ENCODE measurements around the gene PDK1.

DNA sequence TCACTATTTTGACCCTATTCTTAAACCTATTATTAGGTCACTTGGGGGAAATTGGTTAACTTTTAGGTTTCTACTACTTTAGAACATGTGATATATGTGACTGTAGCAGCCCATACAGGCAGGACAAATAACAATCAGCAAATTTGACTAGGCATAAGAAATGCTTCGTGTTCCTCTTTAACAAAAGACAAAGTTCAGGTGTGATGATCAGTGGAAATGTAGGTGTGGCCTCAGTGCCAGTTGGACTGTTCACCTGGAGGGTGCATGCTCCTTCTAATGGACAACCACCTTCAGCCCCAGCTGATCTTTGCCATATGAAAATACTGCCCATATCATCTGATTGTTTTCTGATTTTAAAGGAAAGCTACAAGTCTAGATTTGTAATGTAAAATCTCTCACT, 6.4 kb downstream of the PDK1 start:
- TF ChIP-seq, protein P1, sequence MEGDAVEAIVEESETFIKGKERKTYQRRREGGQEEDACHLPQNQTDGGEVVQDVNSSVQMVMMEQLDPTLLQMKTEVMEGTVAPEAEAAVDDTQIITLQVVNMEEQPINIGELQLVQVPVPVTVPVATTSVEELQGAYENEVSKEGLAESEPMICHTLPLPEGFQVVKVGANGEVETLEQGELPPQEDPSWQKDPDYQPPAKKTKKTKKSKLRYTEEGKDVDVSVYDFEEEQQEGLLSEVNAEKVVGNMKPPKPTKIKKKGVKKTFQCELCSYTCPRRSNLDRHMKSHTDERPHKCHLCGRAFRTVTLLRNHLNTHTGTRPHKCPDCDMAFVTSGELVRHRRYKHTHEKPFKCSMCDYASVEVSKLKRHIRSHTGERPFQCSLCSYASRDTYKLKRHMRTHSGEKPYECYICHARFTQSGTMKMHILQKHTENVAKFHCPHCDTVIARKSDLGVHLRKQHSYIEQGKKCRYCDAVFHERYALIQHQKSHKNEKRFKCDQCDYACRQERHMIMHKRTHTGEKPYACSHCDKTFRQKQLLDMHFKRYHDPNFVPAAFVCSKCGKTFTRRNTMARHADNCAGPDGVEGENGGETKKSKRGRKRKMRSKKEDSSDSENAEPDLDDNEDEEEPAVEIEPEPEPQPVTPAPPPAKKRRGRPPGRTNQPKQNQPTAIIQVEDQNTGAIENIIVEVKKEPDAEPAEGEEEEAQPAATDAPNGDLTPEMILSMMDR (IDR thresholded peaks at IDR 0.05; ENCODE audit: insufficient read depth, low read length, poor library complexity, severe bottlenecking), result no peak
- TF ChIP-seq EZH2phosphoT487 (conservative IDR thresholded peaks at IDR 0.05; ENCODE audit: low read length), result no peak

Measured in SU-DHL-6 (cell line).